Esophagus squamous epithelium (tissue), 4 donors: ENCODE results near the gene OR13C3.

ENCODE experiments used
- CTCF ChIP-seq, 6 experiments: fragments of 450-650 bp in 4 of 6; fragments of 200-600 bp in 2 of 6; sonication (generic) in 2 of 6; IDR thresholded peaks; one replicate each; pipeline ENCODE4 v1.5.1; 2016 to 2019; ENCODE audit warnings: antibody characterized with exemption in 6 of 6, mild to moderate bottlenecking in 4 of 6, moderate library complexity in 4 of 6
- POLR2A ChIP-seq, 4 donors: fragments of 450-650 bp; IDR thresholded peaks; one replicate each; pipeline ENCODE4 v1.6.1; 2017; ENCODE audit warnings: antibody characterized with exemption in 4 of 4, mild to moderate bottlenecking in 4 of 4, moderate library complexity in 3 of 4

GRCh38 chr9:104564358-104564757 lies 27.7 kb upstream of the OR13C3 start:
- TF ChIP-seq CTCF (IDR thresholded peaks at IDR 0.05) (no peak), POLR2A (IDR thresholded peaks at IDR 0.05) (no peak)
